H9 (cell line): ENCODE results near the gene MAP3K5. TPM values are rescaled to one million over a fixed set of nuclear protein-coding genes. Genes with fewer than 3 reads are reported as not detected.

ENCODE experiments used
- DNase-seq: peaks from one replicate; pipeline ENCODE4 v3.0.0-alpha.2; 2017
- H2AFZ ChIP-seq: one replicate; pipeline ENCODE4 v1.6.1; 2013; ENCODE audit warnings: mild to moderate bottlenecking, low read length, control low read depth, moderate library complexity
- H2AK5ac ChIP-seq: 2 replicates; pipeline ENCODE4 v1.6.1; 2013; ENCODE audit warnings: low read length, control low read depth, mixed read lengths; ENCODE audit not compliant: insufficient read length
- H2BK120ac ChIP-seq: one replicate; pipeline ENCODE4 v1.6.1; 2013; ENCODE audit warnings: low read depth, mild to moderate bottlenecking, low read length, control low read depth, inconsistent platforms; ENCODE audit not compliant: poor library complexity, severe bottlenecking
- H2BK12ac ChIP-seq: 2 replicates; pipeline ENCODE4 v1.6.1; 2013; ENCODE audit warnings: low read length, control low read depth, mixed read lengths, low read depth; ENCODE audit not compliant: insufficient read length
- H2BK15ac ChIP-seq: 2 replicates; pipeline ENCODE4 v1.6.1; 2013; ENCODE audit warnings: low read depth, low read length, control low read depth
- H2BK20ac ChIP-seq: one replicate; pipeline ENCODE4 v1.6.1; 2013; ENCODE audit warnings: low read depth, mild to moderate bottlenecking, low read length, control low read depth, inconsistent platforms; ENCODE audit not compliant: poor library complexity, severe bottlenecking
- H2BK5ac ChIP-seq: 2 replicates; pipeline ENCODE4 v1.6.1; 2013; ENCODE audit warnings: low read length, control low read depth, mixed read lengths; ENCODE audit not compliant: insufficient read length
- H3K14ac ChIP-seq: 2 replicates; pipeline ENCODE4 v1.6.1; 2013; ENCODE audit warnings: low read length, control low read depth; ENCODE audit not compliant: insufficient read depth
- H3K18ac ChIP-seq: 2 replicates; pipeline ENCODE4 v1.6.1; 2013; ENCODE audit warnings: low read depth, mild to moderate bottlenecking, mixed read lengths, low read length, control low read depth; ENCODE audit not compliant: insufficient read length
- H3K23ac ChIP-seq: 2 replicates; pipeline ENCODE4 v1.6.1; 2013; ENCODE audit warnings: low read length, control low read depth, mixed read lengths, low read depth; ENCODE audit not compliant: insufficient read length
- H3K23me2 ChIP-seq: 2 replicates; pipeline ENCODE4 v1.6.1; 2013; ENCODE audit warnings: low read depth, mild to moderate bottlenecking, mixed read lengths, low read length, control low read depth; ENCODE audit not compliant: insufficient read length, poor library complexity, severe bottlenecking
- H3K27ac ChIP-seq: 2 replicates; pipeline ENCODE4 v1.5.1; 2013; ENCODE audit warnings: low read length, control low read depth, mixed read lengths, low read depth; ENCODE audit not compliant: insufficient read length
- H3K27me3 ChIP-seq: 2 replicates; pipeline ENCODE4 v1.6.1; 2013; ENCODE audit warnings: low read length, control low read depth, inconsistent platforms; ENCODE audit not compliant: insufficient read depth
- H3K4ac ChIP-seq: 2 replicates; pipeline ENCODE4 v1.6.1; 2013; ENCODE audit warnings: low read depth, mild to moderate bottlenecking, control low read depth, inconsistent platforms, low read length, moderate library complexity
- H3K4me1 ChIP-seq: 2 replicates; pipeline ENCODE4 v1.6.1; 2013; ENCODE audit warnings: low read length, control low read depth, inconsistent platforms; ENCODE audit not compliant: insufficient read depth
- H3K4me2 ChIP-seq: 2 replicates; pipeline ENCODE4 v1.6.1; 2013; ENCODE audit warnings: low read length, control low read depth, mixed read lengths; ENCODE audit not compliant: insufficient read length, insufficient read depth
- H3K56ac ChIP-seq: 2 replicates; pipeline ENCODE4 v1.6.1; 2013; ENCODE audit warnings: low read depth, mild to moderate bottlenecking, mixed read lengths, low read length, control low read depth; ENCODE audit not compliant: insufficient read length
- H3K79me1 ChIP-seq: 2 replicates; pipeline ENCODE4 v1.6.1; 2013; ENCODE audit warnings: low read depth, mild to moderate bottlenecking, moderate library complexity, low read length, control low read depth, inconsistent platforms; ENCODE audit not compliant: insufficient read depth, poor library complexity, severe bottlenecking
- H3K79me2 ChIP-seq: 2 replicates; pipeline ENCODE4 v1.6.1; 2013; ENCODE audit warnings: low read length, control low read depth, inconsistent platforms; ENCODE audit not compliant: insufficient read depth
- H3K9ac ChIP-seq: 2 replicates; pipeline ENCODE4 v1.6.1; 2013; ENCODE audit warnings: low read length, control low read depth, mixed read lengths; ENCODE audit not compliant: insufficient read length; ENCODE audit errors: extremely low read depth
- H3K9me3 ChIP-seq: one replicate; pipeline ENCODE4 v1.6.1; 2013; ENCODE audit warnings: low read depth, low read length, inconsistent platforms; ENCODE audit not compliant: control insufficient read depth
- H3T11ph ChIP-seq: one replicate; pipeline ENCODE4 v1.6.1; 2013; ENCODE audit warnings: mild to moderate bottlenecking, low read length, control low read depth, inconsistent platforms
- H4K20me1 ChIP-seq: one replicate; pipeline ENCODE4 v1.6.1; 2013; ENCODE audit not compliant: control insufficient read depth, insufficient read length, insufficient read depth
- H4K5ac ChIP-seq: 2 replicates; pipeline ENCODE4 v1.6.1; 2013; ENCODE audit warnings: low read depth, mild to moderate bottlenecking, mixed read lengths, low read length, control low read depth; ENCODE audit not compliant: insufficient read length
- H4K8ac ChIP-seq: replicated peaks from 2 replicates; pipeline ENCODE4 v1.6.1; 2013; ENCODE audit warnings: low read length, control low read depth, mixed read lengths, low read depth; ENCODE audit not compliant: insufficient read length
- H4K91ac ChIP-seq: 2 replicates; pipeline ENCODE4 v1.6.1; 2013; ENCODE audit warnings: low read depth, mild to moderate bottlenecking, moderate library complexity, mixed read lengths, low read length, control low read depth; ENCODE audit not compliant: insufficient read length
- H3K27ac Mint-ChIP-seq, 3 experiments: 2 replicates in 2 of 3; 3 replicates in 1 of 3; pipeline ENCODE4 v1.8.0; 2020 to 2021; ENCODE audit warnings: mixed read lengths in 3 of 3, mild to moderate bottlenecking in 1 of 3, moderate library complexity in 1 of 3
- H3K27me3 Mint-ChIP-seq: 2 replicates; pipeline ENCODE4 v1.8.0; 2021; ENCODE audit warnings: low read depth, mild to moderate bottlenecking, moderate library complexity, mixed read lengths
- H3K36me3 Mint-ChIP-seq, 3 experiments: 2 replicates in 2 of 3; 3 replicates in 1 of 3; pipeline ENCODE4 v1.8.0; 2020 to 2021; ENCODE audit warnings: low read depth in 3 of 3, mixed read lengths in 3 of 3; ENCODE audit not compliant: insufficient read depth in 1 of 3
- H3K4me1 Mint-ChIP-seq, 2 experiments: 2 replicates each; pipeline ENCODE4 v1.8.0; 2020; ENCODE audit warnings: mixed read lengths in 2 of 2
- H3K4me3 Mint-ChIP-seq, 2 experiments: 2 replicates in 1 of 2; 3 replicates in 1 of 2; pipeline ENCODE4 v1.8.0; 2020 to 2021; ENCODE audit warnings: mild to moderate bottlenecking in 2 of 2, mixed read lengths in 2 of 2, moderate library complexity in 1 of 2
- H3K9me3 Mint-ChIP-seq, 2 experiments: 2 replicates in 1 of 2; 3 replicates in 1 of 2; pipeline ENCODE4 v1.8.0; 2020; ENCODE audit warnings: mild to moderate bottlenecking in 2 of 2, mixed read lengths in 2 of 2, moderate library complexity in 1 of 2
- CTCF ChIP-seq: fragments of 200-600 bp; sonication (generic); conservative IDR thresholded peaks from 3 replicates; pipeline ENCODE4 v1.8.0; 2021; ENCODE audit warnings: antibody characterized with exemption, mild to moderate bottlenecking
- WGBS: extraction: QIAGEN DNeasy Blood & Tissue Kit; methylation state at CpG from one replicate; pipeline ENCODE4 v1.1.7; 2013; ENCODE audit warnings: missing lambda C conversion rate, low lambda C conversion rate, mixed read lengths; ENCODE audit not compliant: insufficient read length; ENCODE audit errors: extremely low coverage; 5-methylcytosine and 5-hydroxymethylcytosine counted together
- total RNA-seq: library from RNA; stranded (reverse); gene quantifications from 2 replicates; pipeline ENCODE4 v1.2.1, GENCODE V29; 2021

The MAP3K5 gene
- total RNA-seq, 1 experiment from 2014 or later = 1.6 TPM

GRCh38 chr6:136611133-136611532 lies 181.1 kb downstream of the MAP3K5 start:
- H3K27ac ChIP-seq = no peak overlapping the region
- H2BK20ac ChIP-seq = no peak overlapping the region
- no peaks in the 10 kb centered on the region for H3K27me3 ChIP-seq
- Mint-ChIP-seq H3K27ac (no peak overlapping the region; a peak in 1 of 7 replicates), H3K36me3 (peaks cover 0 to 3% (median 0%) of the 10 kb centered on the region in 3 experiments; a peak in 2 of 7 replicates), H3K9me3 (no peaks in the 10 kb centered on the region), H3K27me3 (no peaks in the 10 kb centered on the region), H3K4me1 (peaks cover 52 to 67% of the 10 kb centered on the region in 2 experiments), H3K4me3 (no peak overlapping the region)
- no peak overlapping the region for H2AK5ac ChIP-seq
- no peak overlapping the region for H3K4ac ChIP-seq
- no peak overlapping the region for H4K91ac ChIP-seq
- no peak overlapping the region for H2BK15ac ChIP-seq
- TF ChIP-seq CTCF = no peak
- H3K23ac ChIP-seq = no peak overlapping the region
- H2BK5ac ChIP-seq = no peak overlapping the region
- no peaks in the 10 kb centered on the region for H3K79me2 ChIP-seq
- no peak overlapping the region for H2BK12ac ChIP-seq
- H4K8ac ChIP-seq = no peak overlapping the region
- H4K5ac ChIP-seq = no peak overlapping the region
- H3K18ac ChIP-seq = no peak overlapping the region
- no peaks in the 10 kb centered on the region for H3K9me3 ChIP-seq
- WGBS = no CpG with 5 or more reads among the region's 2 CpGs
- H3K79me1 ChIP-seq = no peaks in the 10 kb centered on the region
- no peak overlapping the region for H2AFZ ChIP-seq
- H3K14ac ChIP-seq = no peak overlapping the region
- H2BK120ac ChIP-seq = no peak overlapping the region
- no peak overlapping the region for H3K56ac ChIP-seq
- H3K9ac ChIP-seq = no peak overlapping the region
- DNase-seq = no peak
- peaks cover 4% of the 10 kb centered on the region for H3K4me1 ChIP-seq
- H3T11ph ChIP-seq = no peak overlapping the region
- H4K20me1 ChIP-seq = no peaks in the 10 kb centered on the region
- no peaks in the 10 kb centered on the region for H3K23me2 ChIP-seq
- no peak overlapping the region for H3K4me2 ChIP-seq
